Endothelial cell of umbilical vein (primary cell): ENCODE results near the gene ADCY7.

Experiments
- POLR2A ChIP-seq: IDR thresholded peaks from 2 replicates; pipeline ENCODE4 v1.6.1; 2012; ENCODE audit warnings: low read depth, mild to moderate bottlenecking, control low read depth, low read length
- TF ChIP-seq, protein P1 (sequence below), 2 donors: IDR thresholded peaks; 1 replicate in 1 of 2; 2 replicates in 1 of 2; pipeline ENCODE4 v1.5.1; 2011; ENCODE audit warnings: low read length in 2 of 2, mild to moderate bottlenecking in 2 of 2, moderate library complexity in 2 of 2, control low read depth in 1 of 2, inconsistent platforms in 1 of 2, low read depth in 1 of 2; ENCODE audit not compliant: insufficient read depth in 1 of 2; ENCODE audit errors: extremely low read depth in 1 of 2

DNA sequence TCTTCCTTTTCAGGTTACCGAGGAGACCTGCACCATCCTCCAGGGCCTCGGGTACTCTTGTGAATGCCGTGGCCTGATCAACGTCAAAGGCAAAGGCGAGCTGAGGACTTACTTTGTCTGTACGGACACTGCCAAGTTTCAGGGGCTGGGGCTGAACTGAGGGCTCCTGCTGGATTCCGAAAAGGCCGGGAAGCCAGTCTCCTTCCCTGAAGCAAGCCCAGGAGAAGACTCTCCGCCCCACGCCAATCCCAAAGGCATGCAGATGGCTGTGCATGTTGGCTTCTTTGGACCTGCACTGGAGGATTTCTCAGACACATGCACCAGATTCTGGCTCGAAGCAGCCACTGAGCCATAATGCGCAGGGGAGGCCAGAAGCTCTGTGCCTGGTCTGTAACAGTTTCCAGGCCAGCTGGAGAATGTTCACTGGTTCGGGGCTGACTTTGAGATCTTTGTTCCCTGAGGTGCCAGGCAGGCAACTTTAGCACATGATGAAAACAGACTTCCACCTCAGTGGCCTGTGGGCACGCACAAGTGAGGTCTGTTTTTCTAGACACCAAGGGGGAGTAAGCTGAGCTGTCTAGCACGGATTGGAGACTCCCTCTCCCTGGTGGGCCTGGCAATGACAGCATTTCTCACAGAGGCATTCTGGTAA lies 49.1 kb downstream of the ADCY7 start:
- TF ChIP-seq POLR2A: no peak
- TF ChIP-seq, protein P1, sequence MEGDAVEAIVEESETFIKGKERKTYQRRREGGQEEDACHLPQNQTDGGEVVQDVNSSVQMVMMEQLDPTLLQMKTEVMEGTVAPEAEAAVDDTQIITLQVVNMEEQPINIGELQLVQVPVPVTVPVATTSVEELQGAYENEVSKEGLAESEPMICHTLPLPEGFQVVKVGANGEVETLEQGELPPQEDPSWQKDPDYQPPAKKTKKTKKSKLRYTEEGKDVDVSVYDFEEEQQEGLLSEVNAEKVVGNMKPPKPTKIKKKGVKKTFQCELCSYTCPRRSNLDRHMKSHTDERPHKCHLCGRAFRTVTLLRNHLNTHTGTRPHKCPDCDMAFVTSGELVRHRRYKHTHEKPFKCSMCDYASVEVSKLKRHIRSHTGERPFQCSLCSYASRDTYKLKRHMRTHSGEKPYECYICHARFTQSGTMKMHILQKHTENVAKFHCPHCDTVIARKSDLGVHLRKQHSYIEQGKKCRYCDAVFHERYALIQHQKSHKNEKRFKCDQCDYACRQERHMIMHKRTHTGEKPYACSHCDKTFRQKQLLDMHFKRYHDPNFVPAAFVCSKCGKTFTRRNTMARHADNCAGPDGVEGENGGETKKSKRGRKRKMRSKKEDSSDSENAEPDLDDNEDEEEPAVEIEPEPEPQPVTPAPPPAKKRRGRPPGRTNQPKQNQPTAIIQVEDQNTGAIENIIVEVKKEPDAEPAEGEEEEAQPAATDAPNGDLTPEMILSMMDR (IDR thresholded peaks at IDR 0.05; ENCODE audit: extremely low read depth in 1 of 2, insufficient read depth in 1 of 2, low read depth in 1 of 2, low read length in 2 of 2): no peak
